Smooth muscle cell of trachea (primary cell): ENCODE measurements around the gene KIT. TPM values are rescaled to one million over a fixed set of nuclear protein-coding genes. Genes with fewer than 3 reads are reported as not detected.

Source experiments
- total RNA-seq: library from RNA; depleted of rRNA; stranded (reverse); fragments of >200 nt; gene quantifications from 2 replicates; pipeline ENCODE4 v1.2.1, GENCODE V29; 2014

Gene KIT
- 0.44 and 0.83 TPM in 2 replicates for total RNA-seq

GRCh38 chr4:54657551-54658251, at the start of gene KIT:
Gene KIT, plus strand, starts transcription at chr4:54657957. Its CDS starts 58 bp downstream, at chr4:54658015.

